ENCODE measurements around the gene FCHSD1. TPM values are rescaled to one million over a fixed set of nuclear protein-coding genes. Genes with fewer than 3 reads are reported as not detected.
A peak's percentile ranks its signal among the peaks of the same experiment; 100 is the strongest.

Gene FCHSD1
- polyA plus RNA-seq, 1 of the 3 experiments (the other 2 are of a cell fraction): 49.2 TPM

DNA sequence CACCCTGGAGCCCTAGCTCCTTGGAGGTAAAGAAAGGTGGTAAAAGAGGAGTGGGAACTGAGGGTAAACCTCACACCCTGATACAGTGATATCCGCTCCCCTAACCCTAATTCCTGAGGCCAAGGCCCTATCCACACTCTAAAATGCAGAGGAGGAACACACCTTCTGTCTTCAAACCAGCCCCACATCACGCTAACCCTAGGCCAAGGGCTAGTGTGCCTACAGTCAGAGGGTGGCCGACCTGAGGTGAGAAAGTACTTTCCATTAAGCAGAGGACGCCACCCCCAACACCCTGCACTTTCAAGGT, 15.2 kb downstream of the FCHSD1 start:
- no peaks in the 10 kb centered on the region for H3K9me2 ChIP-seq
- peak overlapping the region in 1 of 2 experiments; percentile 66; a peak in 2 of 4 replicates for H3K27ac ChIP-seq (ENCODE audit: low read depth in 2 of 2, low read length in 1 of 2)
- peak overlapping the region; percentile 93 to 99 for H3K4me3 ChIP-seq (ENCODE audit: low read depth in 2 of 2, low read length in 1 of 2)
- WGBS (ENCODE audit: low lambda C conversion rate): 8% methylated on average over 2 of the region's 4 CpGs
- H3K4me1 ChIP-seq (ENCODE audit: control insufficient read depth in 1 of 2, insufficient read depth in 2 of 2, low read depth in 1 of 2, low read length in 1 of 2): peaks cover 5 to 28% of the 10 kb centered on the region in 2 experiments; a peak in 3 of 4 replicates
- no peak for DNase-seq
- peak overlapping the region; percentile 83 for H3K9ac ChIP-seq
- peak overlapping the region; percentile 91 for H2AFZ ChIP-seq (ENCODE audit: low read depth)
- H3K79me2 ChIP-seq (ENCODE audit: insufficient read depth): peaks cover 56% of the 10 kb centered on the region
- no peaks in the 10 kb centered on the region for H3K9me3 ChIP-seq
- POLR2A ChIA-PET: interaction anchor here (1.6 to 2.9 kb wide), 5 partner anchors 12 to 242 kb away, joined by 5 to 18 read pairs (median 10); partner anchors contain the start of genes DIAPH1, FCHSD1 and PCDH1
- H3K36me3 ChIP-seq (replicated peaks in 1 of 2; ENCODE audit: control insufficient read depth in 1 of 2, insufficient read depth in 2 of 2, low read length in 1 of 2): peaks cover 19 to 31% of the 10 kb centered on the region in 2 experiments
- H3K4me2 ChIP-seq: peak overlapping the region; percentile 99
- H3K27me3 ChIP-seq (ENCODE audit: insufficient read depth): no peaks in the 10 kb centered on the region
- TF ChIP-seq RFX5 (IDR thresholded peaks at IDR 0.05; ENCODE audit: low read length): no peak
- TF ChIP-seq, protein P1, sequence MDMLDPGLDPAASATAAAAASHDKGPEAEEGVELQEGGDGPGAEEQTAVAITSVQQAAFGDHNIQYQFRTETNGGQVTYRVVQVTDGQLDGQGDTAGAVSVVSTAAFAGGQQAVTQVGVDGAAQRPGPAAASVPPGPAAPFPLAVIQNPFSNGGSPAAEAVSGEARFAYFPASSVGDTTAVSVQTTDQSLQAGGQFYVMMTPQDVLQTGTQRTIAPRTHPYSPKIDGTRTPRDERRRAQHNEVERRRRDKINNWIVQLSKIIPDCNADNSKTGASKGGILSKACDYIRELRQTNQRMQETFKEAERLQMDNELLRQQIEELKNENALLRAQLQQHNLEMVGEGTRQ (IDR thresholded peaks at IDR 0.05; ENCODE audit: borderline replicate concordance, low read depth, low read length): no peak
- no peaks in the 10 kb centered on the region for H3F3A ChIP-seq (replicated peaks; ENCODE audit: insufficient read depth)
- peaks cover 13% of the 10 kb centered on the region for H4K20me1 ChIP-seq (ENCODE audit: insufficient read depth)
- CTCF ChIA-PET: interaction anchor here (1.0 to 19.7 kb wide), 9 partner anchors 11 to 325 kb away, joined by 3 to 207 read pairs (median 5); partner anchors contain the start of genes DIAPH1 and FCHSD1

DNA sequence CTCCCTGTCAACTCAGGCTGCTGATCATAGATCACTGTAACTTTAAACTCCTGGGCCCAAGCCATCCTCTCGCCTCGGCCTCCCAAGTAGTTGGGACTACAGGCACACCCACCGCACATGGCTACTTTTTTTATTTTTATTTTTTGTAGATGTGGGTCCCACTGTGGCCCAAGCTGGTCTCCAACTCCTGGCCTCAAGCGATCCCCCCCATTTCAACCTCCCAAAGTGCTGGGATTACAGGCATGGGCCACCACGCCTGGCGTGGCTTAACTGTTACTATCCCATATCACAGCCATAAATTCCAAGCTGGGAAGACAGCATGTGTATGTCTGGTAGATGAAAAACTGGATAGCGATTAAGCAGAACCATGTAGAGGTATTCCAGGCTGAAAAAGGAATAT, 15.6 kb downstream of the FCHSD1 start:
- Histone ChIP-seq H3K9ac (peak overlapping the region; percentile 83; the same call in 1 of the 2 replicates), H3K27ac (ENCODE audit: low read depth in 2 of 2, low read length in 1 of 2) (no peak overlapping the region; a peak in 1 of 4 replicates), H3K4me1 (ENCODE audit: control insufficient read depth in 1 of 2, insufficient read depth in 2 of 2, low read depth in 1 of 2, low read length in 1 of 2) (peaks cover 5 to 28% of the 10 kb centered on the region in 2 experiments; a peak in 3 of 4 replicates), H3K79me2 (ENCODE audit: insufficient read depth) (peaks cover 60% of the 10 kb centered on the region), H3K9me2 (no peaks in the 10 kb centered on the region), H3K4me2 (peak overlapping the region; percentile 99), H3K9me3 (no peaks in the 10 kb centered on the region), H2AFZ (ENCODE audit: low read depth) (no peak overlapping the region), H3K4me3 (ENCODE audit: low read depth in 2 of 2, low read length in 1 of 2) (peak overlapping the region; percentile 93 to 99), H3K36me3 (replicated peaks in 1 of 2; ENCODE audit: control insufficient read depth in 1 of 2, insufficient read depth in 2 of 2, low read length in 1 of 2) (peaks cover 24 to 28% of the 10 kb centered on the region in 2 experiments), H4K20me1 (ENCODE audit: insufficient read depth) (peaks cover 13% of the 10 kb centered on the region), H3F3A (replicated peaks; ENCODE audit: insufficient read depth) (no peaks in the 10 kb centered on the region), H3K27me3 (ENCODE audit: insufficient read depth) (no peaks in the 10 kb centered on the region)
- POLR2A ChIA-PET: interaction anchor here (1.6 to 2.9 kb wide), 5 partner anchors 12 to 242 kb away, joined by 5 to 18 read pairs (median 10); partner anchors contain the start of genes DIAPH1, FCHSD1 and PCDH1
- WGBS (ENCODE audit: low lambda C conversion rate): 67% methylated on average over 7 of the region's 7 CpGs
- no peak for DNase-seq
- TF ChIP-seq USF1 (IDR thresholded peaks at IDR 0.05; ENCODE audit: borderline replicate concordance, low read depth): no peak
- TF ChIP-seq, protein P1 (IDR thresholded peaks at IDR 0.05; ENCODE audit: borderline replicate concordance, low read depth, low read length): no peak
- TF ChIP-seq POLR2AphosphoS5 (IDR thresholded peaks at IDR 0.05; ENCODE audit: low read depth, low read length): no peak
- TF ChIP-seq NFIC (IDR thresholded peaks at IDR 0.05; ENCODE audit: borderline replicate concordance): no peak
- no peak for TF ChIP-seq TAF1 (IDR thresholded peaks at IDR 0.05; ENCODE audit: borderline replicate concordance, low read depth, low read length)
- TF ChIP-seq RAD21 (IDR thresholded peaks at IDR 0.05; ENCODE audit: low read length): no peak
- CTCF ChIA-PET: interaction anchor here (1.1 to 19.7 kb wide), 10 partner anchors 11 to 325 kb away, joined by 3 to 207 read pairs (median 5); partner anchors contain the start of genes DIAPH1 and FCHSD1
